ENCODE data around the gene GIT2.

The GIT2 gene

GRCh38 chr12:109972821-109973220 lies 23.3 kb downstream of the GIT2 start:
- no peak for DNase-seq (ENCODE audit: low read depth)

- DNase-seq (ENCODE audit: low read depth): no peak
These were observed 27.4 kb downstream of the GIT2 start for GRCh38 chr12:109968801-109969200.

- DNase-seq (ENCODE audit: low read depth): no peak
These were observed 28.1 kb downstream of the GIT2 start for GRCh38 chr12:109968032-109968420.

GRCh38 chr12:109967383-109968031 lies 28.7 kb downstream of the GIT2 start:
- no peak for DNase-seq (ENCODE audit: low read depth)

- no peak for DNase-seq (ENCODE audit: low read depth)
These were observed 29.6 kb downstream of the GIT2 start for GRCh38 chr12:109966546-109966945.

- DNase-seq (ENCODE audit: low read depth): no peak
These were observed 32.3 kb downstream of the GIT2 start for GRCh38 chr12:109963743-109964429.

- DNase-seq (ENCODE audit: low read depth): no peak
These were observed 32.8 kb downstream of the GIT2 start for GRCh38 chr12:109963330-109963729.

GRCh38 chr12:109962398-109962797 lies 33.8 kb downstream of the GIT2 start:
- no peak for DNase-seq (ENCODE audit: low read depth)

GRCh38 chr12:109961612-109962011 lies 34.6 kb downstream of the GIT2 start:
- DNase-seq (ENCODE audit: low read depth): no peak

- DNase-seq (ENCODE audit: low read depth): no peak
These were observed 35.0 kb downstream of the GIT2 start for GRCh38 chr12:109961201-109961600.

- no peak for DNase-seq (ENCODE audit: low read depth)
These were observed 36.6 kb downstream of the GIT2 start for GRCh38 chr12:109959411-109960093.

- no peak for DNase-seq (ENCODE audit: low read depth)
These were observed 37.8 kb downstream of the GIT2 start for GRCh38 chr12:109958374-109958773.

- no peak for DNase-seq (ENCODE audit: low read depth)
These were observed 42.5 kb downstream of the GIT2 start for GRCh38 chr12:109953656-109954055.

GRCh38 chr12:109952873-109953272 lies 43.3 kb downstream of the GIT2 start:
- no peak for DNase-seq (ENCODE audit: low read depth)

GRCh38 chr12:109952160-109952858 lies 43.9 kb downstream of the GIT2 start:
- no peak for DNase-seq (ENCODE audit: low read depth)

GRCh38 chr12:109951751-109952150 lies 44.4 kb downstream of the GIT2 start:
- DNase-seq (ENCODE audit: low read depth): peak; percentile 90

- peak; percentile 88 for DNase-seq (ENCODE audit: low read depth)
These were observed 45.0 kb downstream of the GIT2 start for GRCh38 chr12:109951136-109951535.

GRCh38 chr12:109950625-109951024 lies 45.5 kb downstream of the GIT2 start:
- DNase-seq (ENCODE audit: low read depth): no peak

GRCh38 chr12:109949089-109949488 lies 47.1 kb downstream of the GIT2 start:
- DNase-seq (ENCODE audit: low read depth): peak; percentile 48

GRCh38 chr12:109948368-109948767 lies 47.8 kb downstream of the GIT2 start:
- no peak for DNase-seq (ENCODE audit: low read depth)

- peak; percentile 53 for DNase-seq (ENCODE audit: low read depth)
These were observed 48.6 kb downstream of the GIT2 start for GRCh38 chr12:109947521-109947920.

- DNase-seq (ENCODE audit: low read depth): no peak
These were observed 49.3 kb downstream of the GIT2 start for GRCh38 chr12:109946913-109947312.

- no peak for DNase-seq (ENCODE audit: low read depth)
These were observed 49.7 kb downstream of the GIT2 start for GRCh38 chr12:109946505-109946904.
